Measurements from ENCODE around the gene SGTA. TPM values are rescaled to one million over a fixed set of nuclear protein-coding genes. Genes with fewer than 3 reads are reported as not detected.

Gene SGTA
- total and polyA plus RNA-seq, 2 of the 4 experiments (the other 2 are of a cell fraction): 17.4 to 72.9 TPM

DNA sequence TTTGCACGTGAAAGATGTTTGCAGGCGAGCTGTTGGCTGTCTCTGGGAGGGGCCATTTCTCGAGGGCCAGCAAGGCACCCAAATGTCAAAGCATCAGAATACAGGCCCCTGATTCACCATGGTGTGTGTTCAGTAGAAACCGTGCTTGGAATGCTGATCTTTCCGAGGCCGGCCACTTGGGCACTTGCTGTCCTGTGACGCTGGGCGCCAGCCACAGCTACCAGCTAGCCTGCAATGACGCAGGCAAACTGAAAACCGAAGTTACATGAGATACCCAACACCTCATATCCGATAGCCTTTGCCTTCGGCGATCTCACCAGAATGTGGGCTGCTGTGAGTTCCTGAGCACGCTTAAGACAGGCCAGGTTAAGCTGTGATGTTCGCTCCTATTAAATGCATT, 14.2 kb upstream of the SGTA start:
- Histone ChIP-seq H2BK5ac (ENCODE audit: low read depth, low read length, poor library complexity, severe bottlenecking) (no peak overlapping the region), H2BK120ac (ENCODE audit: low read depth, low read length) (no peak overlapping the region), H3K9me3 (ENCODE audit: control insufficient read depth, insufficient read depth, low read length) (no peaks in the 10 kb centered on the region), H2AK5ac (ENCODE audit: low read depth, low read length) (no peak overlapping the region), H4K20me1 (ENCODE audit: insufficient read depth, low read length) (peaks cover under 1% of the 10 kb centered on the region), H3K4ac (ENCODE audit: low read depth, low read length) (no peak overlapping the region), H4K91ac (ENCODE audit: insufficient read depth, low read depth, low read length) (no peak overlapping the region), H3K14ac (replicated peaks; ENCODE audit: low read depth, low read length) (no peak overlapping the region), H3K36me3 (ENCODE audit: control insufficient read depth, insufficient read depth, low read length) (peaks cover 47% of the 10 kb centered on the region), H3K4me2 (ENCODE audit: low read depth, low read length) (no peak overlapping the region), H3K56ac (ENCODE audit: extremely low read depth, insufficient read depth, low read length) (no peak overlapping the region), H4K5ac (ENCODE audit: low read depth, low read length) (no peak overlapping the region), H3K4me1 (ENCODE audit: control insufficient read depth, insufficient read depth, low read length) (no peaks in the 10 kb centered on the region), H3K9ac (ENCODE audit: low read depth, low read length) (no peak overlapping the region), H2AFZ (replicated peaks; ENCODE audit: low read length, poor library complexity) (no peak overlapping the region), H3K27ac (ENCODE audit: insufficient read depth, low read length) (no peak overlapping the region), H3K4me3 (ENCODE audit: insufficient read depth, low read depth, low read length) (no peak overlapping the region), H3K23ac (ENCODE audit: low read depth, low read length) (no peak overlapping the region), H3K18ac (ENCODE audit: low read depth, low read length) (no peak overlapping the region), H2BK20ac (ENCODE audit: low read depth, low read length) (no peak overlapping the region), H3K9me1 (ENCODE audit: insufficient read depth, low read length) (no peaks in the 10 kb centered on the region), H2BK15ac (ENCODE audit: low read depth, low read length) (no peak overlapping the region), H4K8ac (ENCODE audit: low read depth in 2 of 2, low read length in 2 of 2) (no peak overlapping the region), H3K79me1 (ENCODE audit: low read depth in 1 of 2, low read length in 2 of 2) (peaks cover 0 to 37% of the 10 kb centered on the region in 2 experiments; a peak in 3 of 4 replicates), H2AK9ac (replicated peaks; ENCODE audit: low read depth, low read length, poor library complexity) (no peak overlapping the region), H3K27me3 (ENCODE audit: control insufficient read depth, insufficient read depth, low read length) (no peaks in the 10 kb centered on the region)
- POLR2A ChIA-PET (ENCODE audit: unreplicated experiment): no interaction called here
- CTCF ChIA-PET: no interaction called here
- DNase-seq (no peak), ATAC-seq (ENCODE audit: low read depth) (no peak)
- WGBS, 2 experiments (ENCODE audit: extremely low coverage in 2 of 2, insufficient read length in 1 of 2): 97% methylated on average over 7 of the region's 15 CpGs; no CpG with 5 or more reads in 1 of the 2 experiments
- BruUV-seq (replicated peaks): no TSS peak
- dilution Hi-C loops (cut with HindIII; ENCODE audit: low sequenced_read_pairs, unreplicated experiment): no loop called here
- in situ Hi-C loops (cut with MboI; ENCODE audit: low sequenced_read_pairs): no loop called here
- intact Hi-C loops (cut with micrococcal nuclease): no loop called here
- TF ChIP-seq MXI1 (IDR thresholded peaks at IDR 0.05; ENCODE audit: borderline replicate concordance, low read depth, low read length) (no peak), CHD1 (IDR thresholded peaks at IDR 0.05; ENCODE audit: low read depth, low read length) (no peak)

All from IMR-90 (cell line).